Neural progenitor cell (in vitro differentiated cells): ENCODE measurements around the gene PDE11A. TPM values are rescaled to one million over a fixed set of nuclear protein-coding genes. Genes with fewer than 3 reads are reported as not detected.

ENCODE experiments used
- DNase-seq: peaks from one replicate; pipeline ENCODE4 v3.0.0-alpha.2; 2016; ENCODE audit warnings: low spot score
- H2AFZ ChIP-seq: fragments of 200-600 bp; sonication (generic); replicated peaks from 2 replicates; pipeline ENCODE4 v1.6.1; 2016; ENCODE audit warnings: antibody characterized with exemption
- H3F3A ChIP-seq: fragments of 200-600 bp; sonication (generic); 2 replicates; pipeline ENCODE4 v1.6.1; 2016; ENCODE audit warnings: antibody characterized with exemption, low read depth
- H3K27ac ChIP-seq: fragments of 200-600 bp; sonication (generic); 2 replicates; pipeline ENCODE4 v1.5.1; 2016; ENCODE audit warnings: mild to moderate bottlenecking
- H3K27me3 ChIP-seq: fragments of 200-600 bp; sonication (generic); 2 replicates; pipeline ENCODE4 v1.6.1; 2016; ENCODE audit warnings: mild to moderate bottlenecking, moderate library complexity
- H3K36me3 ChIP-seq: fragments of 200-600 bp; sonication (generic); 2 replicates; pipeline ENCODE4 v1.5.1; 2016
- H3K4me1 ChIP-seq: fragments of 200-600 bp; sonication (generic); 2 replicates; pipeline ENCODE4 v1.6.1; 2016; ENCODE audit warnings: mixed run types
- H3K4me2 ChIP-seq: fragments of 200-600 bp; sonication (generic); 2 replicates; pipeline ENCODE4 v1.6.1; 2016
- H3K4me3 ChIP-seq: fragments of 200-600 bp; sonication (generic); 2 replicates; pipeline ENCODE4 v1.5.1; 2016
- H3K79me2 ChIP-seq: fragments of 200-600 bp; sonication (generic); 2 replicates; pipeline ENCODE4 v1.6.1; 2016; ENCODE audit warnings: low read depth
- H3K9ac ChIP-seq: fragments of 200-600 bp; sonication (generic); 2 replicates; pipeline ENCODE4 v1.6.1; 2016
- H3K9me3 ChIP-seq: fragments of 200-600 bp; sonication (generic); 2 replicates; pipeline ENCODE4 v1.5.1; 2016; ENCODE audit warnings: low read depth
- H4K20me1 ChIP-seq: fragments of 200-600 bp; sonication (generic); 2 replicates; pipeline ENCODE4 v1.6.1; 2016; ENCODE audit warnings: low read depth
- H3K27ac Mint-ChIP-seq: 3 replicates; pipeline ENCODE4 v1.8.0; 2021; ENCODE audit warnings: mixed read lengths
- H3K27me3 Mint-ChIP-seq: 2 replicates; pipeline ENCODE4 v1.8.0; 2022; ENCODE audit warnings: low read depth, mild to moderate bottlenecking, inconsistent platforms, moderate library complexity, mixed read lengths; ENCODE audit not compliant: insufficient read depth
- H3K36me3 Mint-ChIP-seq: 3 replicates; pipeline ENCODE4 v1.8.0; 2021; ENCODE audit warnings: mixed read lengths
- H3K4me1 Mint-ChIP-seq: 3 replicates; pipeline ENCODE4 v1.8.0; 2021; ENCODE audit warnings: mixed read lengths
- H3K4me3 Mint-ChIP-seq: 3 replicates; pipeline ENCODE4 v1.8.0; 2021; ENCODE audit warnings: mild to moderate bottlenecking, moderate library complexity, mixed read lengths
- H3K9me3 Mint-ChIP-seq: 3 replicates; pipeline ENCODE4 v1.8.0; 2020; ENCODE audit warnings: mixed read lengths
- EZH2 ChIP-seq: fragments of 200-600 bp; sonication (generic); IDR thresholded peaks from 2 replicates; pipeline ENCODE4 v1.6.1; 2017; ENCODE audit warnings: antibody characterized with exemption, mild to moderate bottlenecking, moderate library complexity
- EZH2phosphoT487 ChIP-seq: fragments of 200-600 bp; sonication (generic); IDR thresholded peaks from 2 replicates; pipeline ENCODE4 v1.6.1; 2017; ENCODE audit warnings: antibody characterized with exemption
- total RNA-seq: library from RNA; depleted of rRNA; stranded (reverse); fragments of >200 nt; gene quantifications from 2 replicates; pipeline ENCODE4 v1.2.3, GENCODE V29; 2015; ENCODE audit warnings: low replicate concordance
- TF ChIP-seq, protein P1 (sequence below): fragments of 200-600 bp; sonication (generic); IDR thresholded peaks from 2 replicates; pipeline ENCODE4 v1.5.1; 2017; ENCODE audit warnings: antibody characterized with exemption, mild to moderate bottlenecking

The PDE11A gene
- total RNA-seq, 1 donor from 2014 or later, result 0.13 TPM

DNA sequence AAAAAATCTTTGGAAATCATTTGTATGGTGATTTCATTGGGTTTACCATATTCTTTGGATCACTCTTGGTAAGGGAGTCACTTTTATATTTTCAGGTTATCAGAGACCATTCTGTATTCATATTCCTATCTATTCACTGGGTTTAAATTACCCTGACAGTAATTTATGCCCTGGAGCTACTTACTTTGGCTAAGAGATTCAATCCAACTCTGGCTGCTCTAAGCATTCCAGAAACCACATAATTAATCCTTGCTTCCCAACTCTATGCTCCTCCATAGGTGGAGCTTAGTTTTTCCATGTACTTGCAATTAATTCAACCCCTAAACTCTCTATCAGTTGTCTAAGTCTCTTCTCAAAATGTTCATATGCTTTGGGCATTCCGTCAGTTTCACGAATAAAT is 343.7 kb downstream of the PDE11A start:
- Mint-ChIP-seq H3K4me3 (no peak overlapping the region), H3K36me3 (no peaks in the 10 kb centered on the region), H3K27ac (no peak overlapping the region), H3K9me3 (no peaks in the 10 kb centered on the region), H3K4me1 (peaks cover 19% of the 10 kb centered on the region), H3K27me3 (peaks cover 4% of the 10 kb centered on the region)
- no peak overlapping the region for H3K4me3 ChIP-seq
- no peak overlapping the region for H3K9ac ChIP-seq
- no peaks in the 10 kb centered on the region for H3K79me2 ChIP-seq
- H3K27ac ChIP-seq, result no peak overlapping the region
- peaks cover 32% of the 10 kb centered on the region for H3F3A ChIP-seq
- no peaks in the 10 kb centered on the region for H4K20me1 ChIP-seq
- no peaks in the 10 kb centered on the region for H3K9me3 ChIP-seq
- H3K4me1 ChIP-seq, result peaks cover 54% of the 10 kb centered on the region
- no peak for TF ChIP-seq EZH2phosphoT487
- no peak for TF ChIP-seq EZH2
- TF ChIP-seq, protein P1, sequence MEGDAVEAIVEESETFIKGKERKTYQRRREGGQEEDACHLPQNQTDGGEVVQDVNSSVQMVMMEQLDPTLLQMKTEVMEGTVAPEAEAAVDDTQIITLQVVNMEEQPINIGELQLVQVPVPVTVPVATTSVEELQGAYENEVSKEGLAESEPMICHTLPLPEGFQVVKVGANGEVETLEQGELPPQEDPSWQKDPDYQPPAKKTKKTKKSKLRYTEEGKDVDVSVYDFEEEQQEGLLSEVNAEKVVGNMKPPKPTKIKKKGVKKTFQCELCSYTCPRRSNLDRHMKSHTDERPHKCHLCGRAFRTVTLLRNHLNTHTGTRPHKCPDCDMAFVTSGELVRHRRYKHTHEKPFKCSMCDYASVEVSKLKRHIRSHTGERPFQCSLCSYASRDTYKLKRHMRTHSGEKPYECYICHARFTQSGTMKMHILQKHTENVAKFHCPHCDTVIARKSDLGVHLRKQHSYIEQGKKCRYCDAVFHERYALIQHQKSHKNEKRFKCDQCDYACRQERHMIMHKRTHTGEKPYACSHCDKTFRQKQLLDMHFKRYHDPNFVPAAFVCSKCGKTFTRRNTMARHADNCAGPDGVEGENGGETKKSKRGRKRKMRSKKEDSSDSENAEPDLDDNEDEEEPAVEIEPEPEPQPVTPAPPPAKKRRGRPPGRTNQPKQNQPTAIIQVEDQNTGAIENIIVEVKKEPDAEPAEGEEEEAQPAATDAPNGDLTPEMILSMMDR, result no peak
- H3K4me2 ChIP-seq, result no peak overlapping the region
- no peak overlapping the region for H2AFZ ChIP-seq
- H3K36me3 ChIP-seq, result no peaks in the 10 kb centered on the region
- no peak for DNase-seq
- peaks cover 87% of the 10 kb centered on the region for H3K27me3 ChIP-seq

DNA sequence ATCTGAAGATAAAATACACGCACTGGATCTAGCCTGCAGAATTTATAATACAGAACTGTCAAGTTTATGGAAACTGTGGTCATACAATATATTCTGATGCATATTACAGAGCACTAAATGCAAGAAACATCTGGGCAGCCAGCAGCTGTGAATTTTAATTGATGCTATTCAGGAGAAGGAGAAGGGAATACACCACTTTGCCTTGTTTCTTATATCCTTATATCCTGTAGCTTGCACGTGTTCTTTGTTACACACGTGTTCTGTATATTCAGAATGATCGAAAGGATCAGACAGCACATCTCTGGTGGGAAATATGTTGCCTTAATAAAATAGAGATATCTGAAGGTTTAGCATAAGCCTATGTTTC is 344.2 kb downstream of the PDE11A start:
- Mint-ChIP-seq H3K4me3 (no peak overlapping the region), H3K4me1 (peaks cover 16% of the 10 kb centered on the region), H3K27ac (no peak overlapping the region), H3K36me3 (no peaks in the 10 kb centered on the region), H3K9me3 (no peaks in the 10 kb centered on the region), H3K27me3 (peaks cover 4% of the 10 kb centered on the region)
- Histone ChIP-seq H4K20me1 (no peaks in the 10 kb centered on the region), H3K27me3 (peaks cover 88% of the 10 kb centered on the region), H3K4me3 (no peak overlapping the region), H3K36me3 (no peaks in the 10 kb centered on the region), H3K9me3 (no peaks in the 10 kb centered on the region), H3K9ac (no peak overlapping the region), H2AFZ (no peak overlapping the region), H3K4me1 (peaks cover 49% of the 10 kb centered on the region), H3K4me2 (no peak overlapping the region), H3K27ac (no peak overlapping the region), H3F3A (peaks cover 30% of the 10 kb centered on the region), H3K79me2 (no peaks in the 10 kb centered on the region)
- TF ChIP-seq EZH2phosphoT487 (no peak), EZH2 (no peak)
- TF ChIP-seq, protein P1, result no peak
- no peak for DNase-seq

DNA sequence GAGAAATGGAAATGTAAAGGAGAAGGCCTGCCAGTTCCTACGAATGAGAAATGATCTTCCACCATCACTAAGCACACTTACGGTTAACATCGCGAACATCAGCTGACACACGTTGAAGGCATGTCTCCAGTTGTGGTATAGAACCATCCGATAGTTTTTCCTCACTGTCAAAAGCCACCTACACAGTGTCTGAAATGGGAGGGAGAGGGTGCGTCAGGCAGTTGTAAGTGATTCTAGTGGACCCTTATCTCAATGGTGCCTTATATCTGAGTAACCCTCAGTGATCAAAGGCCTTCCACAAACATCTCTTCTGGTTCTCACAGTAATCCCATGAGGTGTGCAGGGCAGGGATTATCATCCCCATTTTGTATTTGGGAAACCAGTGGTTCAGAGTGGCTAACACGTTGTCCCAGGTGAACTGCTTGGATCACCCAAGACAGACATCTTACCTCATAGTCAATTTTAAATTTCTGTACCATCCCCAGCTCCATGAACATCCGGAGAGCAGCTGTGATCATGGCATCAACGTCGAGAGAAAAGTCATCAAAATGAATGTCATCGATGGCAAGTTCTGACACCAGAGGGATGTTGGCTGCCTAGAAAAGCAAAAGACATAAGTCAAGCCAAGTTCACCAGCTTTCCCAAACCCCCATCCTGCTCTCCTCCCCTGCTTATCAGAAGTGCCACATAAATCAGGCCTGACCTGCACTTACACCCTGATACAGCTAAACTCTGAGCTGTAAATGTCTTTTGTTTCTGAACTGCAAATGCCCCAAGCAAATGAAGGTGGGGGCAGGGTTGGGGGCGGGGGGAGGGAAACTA is 344.8 kb downstream of the PDE11A start:
- H3K36me3 ChIP-seq, result no peaks in the 10 kb centered on the region
- Mint-ChIP-seq H3K36me3 (no peaks in the 10 kb centered on the region), H3K9me3 (no peaks in the 10 kb centered on the region), H3K4me1 (peaks cover 16% of the 10 kb centered on the region), H3K27ac (no peak overlapping the region), H3K27me3 (peaks cover 4% of the 10 kb centered on the region), H3K4me3 (no peak overlapping the region)
- H3K9me3 ChIP-seq, result no peaks in the 10 kb centered on the region
- no peak overlapping the region for H3K27ac ChIP-seq
- H3K4me2 ChIP-seq, result no peak overlapping the region
- peaks cover 88% of the 10 kb centered on the region for H3K27me3 ChIP-seq
- H3F3A ChIP-seq, result peaks cover 24% of the 10 kb centered on the region
- no peak overlapping the region for H3K4me3 ChIP-seq
- H4K20me1 ChIP-seq, result no peaks in the 10 kb centered on the region
- H3K79me2 ChIP-seq, result no peaks in the 10 kb centered on the region
- no peak overlapping the region for H3K9ac ChIP-seq
- TF ChIP-seq EZH2, result no peak
- no peak for TF ChIP-seq EZH2phosphoT487
- TF ChIP-seq, protein P1, result no peak
- no peak overlapping the region for H2AFZ ChIP-seq
- no peak for DNase-seq
- H3K4me1 ChIP-seq, result peaks cover 43% of the 10 kb centered on the region
